Measurements from ENCODE around the gene BCAS4. TPM values are rescaled to one million over a fixed set of nuclear protein-coding genes. Genes with fewer than 3 reads are reported as not detected.
"Not testable (repeated sequence)": the region's sequence is repeated elsewhere in the genome, so short reads cannot be mapped to it uniquely, and the experiment has no call there.

The BCAS4 gene
- 5.5 and 7.1 TPM in 2 replicates for total RNA-seq

GRCh38 chr20:50794846-50795634, at the start of gene BCAS4:
Gene BCAS4 (plus strand): TSS chr20:50795061. CDS start chr20:50795084, 23 bp downstream.
- intact Hi-C loops (cut with micrococcal nuclease): loop anchor here (1.0 to 2.0 kb wide), 4 partner anchors 23 to 512 kb away; partner anchors contain the start of gene PARD6B

- intact Hi-C loops (cut with micrococcal nuclease): loop anchor here (5.0 kb wide), 1 partner anchor 158 kb away; no protein-coding TSS in a partner anchor
These were observed 49.2 kb upstream of the BCAS4 start for GRCh38 chr20:50745634-50746137.

- intact Hi-C loops (cut with micrococcal nuclease): loop anchor here (5.0 kb wide), 1 partner anchor 159 kb away; no protein-coding TSS in a partner anchor
These were observed 48.5 kb upstream of the BCAS4 start for GRCh38 chr20:50746138-50746940.

GRCh38 chr20:50747275-50747674, 47.6 kb upstream of the BCAS4 start:
- intact Hi-C loops (cut with micrococcal nuclease): loop anchor here (5.0 kb wide), 1 partner anchor 160 kb away; no protein-coding TSS in a partner anchor

- intact Hi-C loops (cut with micrococcal nuclease): no loop called here
These were observed 44.7 kb upstream of the BCAS4 start for GRCh38 chr20:50750145-50750671.

GRCh38 chr20:50753152-50753551, 41.7 kb upstream of the BCAS4 start:
- intact Hi-C loops (cut with micrococcal nuclease): no loop called here

DNA sequence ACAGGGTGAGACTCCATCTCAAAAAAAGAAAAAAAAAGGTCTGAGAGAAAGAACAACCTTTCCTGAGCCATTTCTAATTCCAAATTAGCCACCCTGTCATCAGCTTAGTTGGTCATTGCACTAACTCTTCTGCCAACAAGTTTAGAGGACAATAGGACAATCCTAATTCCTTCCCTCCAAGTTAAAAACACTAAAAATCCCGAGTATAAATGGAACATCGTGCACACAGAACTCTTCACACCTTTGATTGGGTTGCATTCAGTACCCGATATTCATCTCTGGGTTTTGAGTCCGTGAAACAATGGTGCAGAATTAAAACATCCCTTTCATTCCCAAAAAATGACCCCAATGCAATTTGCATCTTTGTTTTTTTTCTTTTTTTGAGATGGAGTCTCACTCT, 40.4 kb upstream of the BCAS4 start:
- intact Hi-C loops (cut with micrococcal nuclease): no loop called here

DNA sequence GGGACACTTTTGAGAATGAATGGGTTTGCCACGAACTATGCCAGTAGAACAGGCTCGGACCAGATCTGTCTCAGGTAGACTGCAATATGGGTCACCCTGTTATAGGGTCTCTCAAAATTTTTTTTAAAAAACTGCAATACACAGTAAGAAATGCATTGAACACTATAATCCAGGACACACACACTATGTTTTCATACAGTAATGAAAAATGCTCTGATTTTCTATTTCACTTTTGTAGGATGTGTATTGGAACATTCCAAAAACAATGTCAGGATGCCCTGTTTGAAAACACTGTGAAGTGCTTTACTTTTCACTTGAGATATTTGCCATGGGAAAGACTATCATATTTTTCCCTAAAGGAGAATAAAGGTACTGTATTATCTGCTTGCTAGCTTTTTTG, 38.4 kb upstream of the BCAS4 start:
- intact Hi-C loops (cut with micrococcal nuclease): no loop called here

GRCh38 chr20:50758469-50758868, 36.4 kb upstream of the BCAS4 start:
- intact Hi-C loops (cut with micrococcal nuclease): no loop called here

- intact Hi-C loops (cut with micrococcal nuclease): no loop called here
These were observed 35.9 kb upstream of the BCAS4 start for GRCh38 chr20:50758992-50759391.

GRCh38 chr20:50759678-50760077, 35.2 kb upstream of the BCAS4 start:
- intact Hi-C loops (cut with micrococcal nuclease): no loop called here

- intact Hi-C loops (cut with micrococcal nuclease): no loop called here
These were observed 32.8 kb upstream of the BCAS4 start for GRCh38 chr20:50762045-50762422.

GRCh38 chr20:50762435-50763220, 32.2 kb upstream of the BCAS4 start:
- intact Hi-C loops (cut with micrococcal nuclease): no loop called here

GRCh38 chr20:50763550-50764458, 31.1 kb upstream of the BCAS4 start:
- intact Hi-C loops (cut with micrococcal nuclease): not testable (repeated sequence)

DNA sequence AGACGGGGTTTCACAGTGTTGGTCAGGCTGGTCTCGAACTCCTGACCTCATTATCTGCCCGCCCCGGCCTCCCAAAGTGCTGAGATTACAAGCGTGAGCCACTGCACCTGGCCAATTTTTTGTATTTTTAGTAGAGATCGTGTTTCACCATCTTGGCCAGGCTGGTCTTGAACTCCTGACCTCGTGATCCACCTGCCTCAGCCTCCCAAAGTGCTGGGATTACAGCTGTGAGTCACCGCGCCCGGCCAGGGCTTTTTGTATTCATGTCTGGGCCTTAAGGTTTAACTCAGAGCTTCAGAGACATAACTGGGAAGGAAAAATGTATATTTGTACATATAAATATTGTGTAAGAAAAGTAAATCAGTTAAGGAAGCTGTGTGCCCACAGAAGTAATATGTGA, 29.6 kb upstream of the BCAS4 start:
- intact Hi-C loops (cut with micrococcal nuclease): not testable (repeated sequence)

DNA sequence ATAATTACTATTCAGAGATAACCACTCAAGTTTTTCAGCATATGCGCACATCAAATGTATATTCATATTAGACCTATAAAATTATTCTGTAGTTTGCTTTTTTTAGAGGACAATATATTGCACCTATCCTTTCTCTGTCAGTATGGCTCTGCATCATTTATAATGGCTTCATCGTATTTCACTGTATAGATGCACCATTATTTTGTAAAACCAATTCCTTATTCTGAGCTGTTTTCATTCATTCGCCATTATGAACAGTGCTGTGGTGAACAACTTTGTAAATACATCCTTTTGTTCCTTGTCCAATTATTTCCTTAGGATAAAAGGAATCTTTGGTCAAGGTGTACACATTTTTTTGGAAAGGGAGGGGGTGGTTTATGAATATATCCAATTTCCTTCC, 29.2 kb upstream of the BCAS4 start:
- intact Hi-C loops (cut with micrococcal nuclease): no loop called here

GRCh38 chr20:50766955-50767809, 27.7 kb upstream of the BCAS4 start:
- intact Hi-C loops (cut with micrococcal nuclease): not testable (repeated sequence)

DNA sequence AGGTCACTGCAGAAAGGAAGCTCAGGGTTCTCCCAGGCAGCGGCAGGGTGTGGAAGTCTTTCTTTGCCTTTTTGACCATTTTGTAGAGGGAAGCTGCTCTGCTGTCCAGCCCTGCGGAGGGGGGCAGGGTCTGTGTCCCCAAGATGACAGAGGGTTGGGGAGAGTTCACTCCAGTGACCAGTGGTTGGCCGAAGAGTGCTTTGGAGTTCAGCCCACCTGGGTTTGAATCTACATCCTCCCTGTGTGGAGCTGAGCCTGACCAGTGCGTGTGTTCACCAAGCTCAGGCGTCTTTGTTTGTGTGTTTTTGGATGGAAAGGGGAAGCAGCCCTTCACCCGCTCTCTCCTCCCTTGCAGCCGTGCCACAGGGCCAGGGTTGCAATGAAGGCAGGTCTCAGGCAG, 25.9 kb upstream of the BCAS4 start:
- intact Hi-C loops (cut with micrococcal nuclease): not testable (repeated sequence)

GRCh38 chr20:50769551-50770085, 25.2 kb upstream of the BCAS4 start:
- intact Hi-C loops (cut with micrococcal nuclease): not testable (repeated sequence)
